ENCODE results near the gene SELENOP.

The SELENOP gene

GRCh38 chr5:42767491-42768105 lies 44.1 kb downstream of the SELENOP start:
- no peaks in the 10 kb centered on the region for H3K4me1 Mint-ChIP-seq
- peak; percentile 52 to 76 (median 59) for TF ChIP-seq CTCF (IDR thresholded peaks at IDR 0.05; ENCODE audit: unreplicated experiment in 3 of 3)
- H3K4me3 Mint-ChIP-seq, result no peak overlapping the region
- no peaks in the 10 kb centered on the region for H3K9me3 Mint-ChIP-seq
- H3K27me3 Mint-ChIP-seq (ENCODE audit: low read depth), result no peaks in the 10 kb centered on the region
- no peak overlapping the region for H3K27ac Mint-ChIP-seq
- H3K36me3 Mint-ChIP-seq (ENCODE audit: low read depth), result no peaks in the 10 kb centered on the region

DNA sequence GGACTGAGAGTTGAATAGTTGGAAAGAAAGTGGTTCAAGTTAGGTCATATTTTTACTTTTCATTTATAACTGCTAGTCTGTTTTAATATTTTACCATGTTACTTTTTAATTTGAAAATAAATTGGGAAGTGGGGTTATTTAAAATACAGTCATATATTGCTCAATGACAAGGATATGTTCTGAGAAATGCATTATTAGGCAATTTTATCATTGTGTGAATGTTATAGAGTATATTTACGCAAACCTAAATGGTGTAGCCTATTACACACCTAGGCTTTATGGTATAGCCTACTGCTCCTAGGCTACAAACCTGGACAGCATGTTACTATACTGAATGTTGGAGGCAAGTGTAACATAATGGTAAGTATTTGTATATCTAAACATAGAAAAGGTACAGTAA lies 49.9 kb downstream of the SELENOP start:
- Mint-ChIP-seq H3K27ac (no peak overlapping the region), H3K9me3 (no peaks in the 10 kb centered on the region), H3K36me3 (ENCODE audit: low read depth) (no peaks in the 10 kb centered on the region), H3K27me3 (ENCODE audit: low read depth) (no peaks in the 10 kb centered on the region), H3K4me1 (no peaks in the 10 kb centered on the region), H3K4me3 (no peak overlapping the region)
- no peak for TF ChIP-seq CTCF (IDR thresholded peaks at IDR 0.05; ENCODE audit: unreplicated experiment in 3 of 3)

GRCh38 chr5:42760426-42760825 lies 51.3 kb downstream of the SELENOP start:
- no peaks in the 10 kb centered on the region for H3K36me3 Mint-ChIP-seq (ENCODE audit: low read depth)
- no peaks in the 10 kb centered on the region for H3K9me3 Mint-ChIP-seq
- no peak overlapping the region for H3K27ac Mint-ChIP-seq
- H3K4me3 Mint-ChIP-seq, result no peak overlapping the region
- H3K4me1 Mint-ChIP-seq, result no peaks in the 10 kb centered on the region
- H3K27me3 Mint-ChIP-seq (ENCODE audit: low read depth), result no peaks in the 10 kb centered on the region
- TF ChIP-seq CTCF (IDR thresholded peaks at IDR 0.05; ENCODE audit: unreplicated experiment in 3 of 3), result no peak

GRCh38 chr5:42759456-42759855 lies 52.2 kb downstream of the SELENOP start:
- no peak overlapping the region for H3K4me3 Mint-ChIP-seq
- H3K4me1 Mint-ChIP-seq, result no peaks in the 10 kb centered on the region
- H3K27ac Mint-ChIP-seq, result no peak overlapping the region
- H3K9me3 Mint-ChIP-seq, result no peaks in the 10 kb centered on the region
- H3K36me3 Mint-ChIP-seq (ENCODE audit: low read depth), result no peaks in the 10 kb centered on the region
- no peaks in the 10 kb centered on the region for H3K27me3 Mint-ChIP-seq (ENCODE audit: low read depth)
- no peak for TF ChIP-seq CTCF (IDR thresholded peaks at IDR 0.05; ENCODE audit: unreplicated experiment in 3 of 3)

DNA sequence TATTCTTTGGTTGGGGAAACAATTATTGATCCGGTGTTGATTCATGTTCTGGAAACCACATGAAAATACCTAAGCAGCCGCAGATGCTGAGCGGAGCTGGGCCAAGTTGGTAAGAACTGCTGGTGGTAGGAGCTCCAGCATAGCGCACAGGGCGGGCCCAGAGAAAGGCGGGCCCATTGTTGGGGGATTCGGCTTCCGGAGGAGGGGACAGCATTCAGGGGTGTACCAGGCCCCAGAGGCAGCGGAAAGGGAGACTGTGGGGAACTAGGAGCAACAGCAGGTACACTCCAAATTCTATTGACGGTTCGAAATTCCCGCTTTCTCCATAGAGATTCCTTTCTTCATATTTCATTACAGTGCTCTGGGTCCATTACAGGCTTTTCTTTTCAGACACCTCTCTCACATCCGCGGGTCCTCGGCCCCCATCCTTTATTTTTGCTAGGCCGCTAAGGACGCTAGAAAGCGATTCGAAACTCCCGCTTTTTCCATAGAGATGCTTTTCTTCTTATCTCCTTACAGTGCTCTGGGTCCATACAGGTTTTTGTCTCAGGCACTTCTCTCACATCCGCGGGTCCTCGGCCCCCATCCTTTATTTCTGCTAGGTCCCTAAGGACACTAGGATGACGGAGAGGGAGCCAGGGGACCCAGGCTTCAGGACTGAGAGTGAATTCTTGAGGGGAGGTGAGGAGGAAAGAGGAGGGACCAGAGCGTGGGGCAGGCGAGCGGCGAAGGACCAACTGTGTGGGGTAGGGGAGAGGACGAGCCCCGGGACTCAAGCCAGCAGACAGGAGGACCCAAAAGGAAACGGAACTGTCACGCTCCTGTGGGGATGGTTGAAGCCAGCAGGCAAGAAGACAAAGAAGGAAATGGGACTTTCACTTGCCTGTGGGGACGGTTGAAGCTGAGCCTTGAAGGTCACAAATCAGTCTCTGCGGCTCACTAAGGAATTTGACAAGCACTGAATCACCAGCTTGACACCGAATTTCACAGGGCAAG lies 54.8 kb downstream of the SELENOP start, which contains the start of gene CCDC152:
Gene CCDC152 (plus strand): TSS at position 213 of the 996 bp plus-strand sequence. CDS start 2,304 bp downstream, outside the sequence.
- Mint-ChIP-seq H3K27me3 (ENCODE audit: low read depth) (no peaks in the 10 kb centered on the region), H3K27ac (no peak within 1 kb of the TSS), H3K9me3 (no peaks in the 10 kb centered on the region), H3K4me3 (no peak within 1 kb of the TSS), H3K36me3 (ENCODE audit: low read depth) (no peaks in the 10 kb centered on the region), H3K4me1 (no peaks in the 10 kb centered on the region)
- no peak for TF ChIP-seq CTCF (IDR thresholded peaks at IDR 0.05; ENCODE audit: unreplicated experiment in 3 of 3)
